K562 (cell line): ENCODE results near the gene SLC36A1. TPM values are rescaled to one million over a fixed set of nuclear protein-coding genes. Genes with fewer than 3 reads are reported as not detected.

Experiments
- PHB2 ChIP-seq: fragments of 450-650 bp; IDR thresholded peaks from 2 replicates; pipeline ENCODE4 v1.6.1; 2017; ENCODE audit warnings: low read depth
- SRSF3 ChIP-seq: fragments of 200-400 bp; formaldehyde crosslinking; IDR thresholded peaks from 2 replicates; pipeline ENCODE4 v1.6.1; 2016; ENCODE audit warnings: mild to moderate bottlenecking, low read length, moderate library complexity; ENCODE audit not compliant: insufficient read depth
- U2AF1 ChIP-seq: fragments of 200-400 bp; formaldehyde crosslinking; optimal IDR thresholded peaks from 2 replicates; pipeline ENCODE3; 2017; ENCODE audit warnings: mild to moderate bottlenecking, low read depth, low read length, moderate library complexity
- ZNF444 ChIP-seq: fragments of 250-450 bp; sonication (Bioruptor Pico); IDR thresholded peaks from 2 replicates; pipeline ENCODE4 v1.4.0; 2020; ENCODE audit warnings: mild to moderate bottlenecking, moderate library complexity
- ZNF830 ChIP-seq: fragments of 250-450 bp; sonication (Bioruptor Pico); IDR thresholded peaks from 2 replicates; pipeline ENCODE4 v1.5.0; 2021; ENCODE audit warnings: mild to moderate bottlenecking
- microRNA-seq: library from miRNA; unstranded; fragments of <30 nt; microRNA quantifications from one replicate; pipeline ENCODE4, GENCODE V29; 2018; ENCODE audit warnings: borderline microRNAs expressed
- polyA plus RNA-seq, 8 experiments: library from polyadenylated mRNA; depleted of rRNA in 4 of 8; stranded (reverse) in 5 of 8; unstranded in 3 of 8; fragments of >200 nt; fragmentation: Nextera tagmentation in 2 of 8; fragmentation: Illumina TruSeq in 1 of 8; extraction: Ambion mirVana in 2 of 8; extraction: Trizol in 1 of 8; gene quantifications; 2 replicates each; pipeline versions ENCODE4 v1.2.1 to v1.2.3, GENCODE V29; 2011 to 2014; ENCODE audit warnings: inconsistent platforms in 1 of 8, missing spikeins in 1 of 8
- small RNA-seq: library from RNA; depleted of rRNA; stranded (forward); fragments of <200 nt; gene quantifications from one replicate; pipeline ENCODE3, GENCODE V24; 2014
- total RNA-seq, 7 experiments: library from RNA; depleted of rRNA in 6 of 7; stranded (reverse); fragments of >200 nt in 6 of 7; fragmentation: Illumina TruSeq in 2 of 7; extraction: Trizol in 2 of 7; gene quantifications; 2 replicates each; pipeline versions ENCODE4 v1.2.1 to v1.2.3, GENCODE V29; 2011 to 2021; ENCODE audit warnings: low replicate concordance in 1 of 7
- TF ChIP-seq, protein P1 (sequence below): fragments of 450-650 bp; formaldehyde crosslinking; IDR thresholded peaks from 2 replicates; pipeline ENCODE4 v1.4.0; 2022; ENCODE audit warnings: mild to moderate bottlenecking, moderate library complexity

The SLC36A1 gene
- total and polyA plus RNA-seq, 9 of the 15 experiments (the other 6 are each of a cell fraction or from before 2014, with no cell fraction given), result 1.6 to 8.4 (median 4.6) TPM

- TF ChIP-seq SRSF3 (no peak), PHB2 (no peak), U2AF1 (no peak), ZNF830 (no peak), ZNF444 (CRISPR knock-in tag) (no peak)
- TF ChIP-seq, protein P1, sequence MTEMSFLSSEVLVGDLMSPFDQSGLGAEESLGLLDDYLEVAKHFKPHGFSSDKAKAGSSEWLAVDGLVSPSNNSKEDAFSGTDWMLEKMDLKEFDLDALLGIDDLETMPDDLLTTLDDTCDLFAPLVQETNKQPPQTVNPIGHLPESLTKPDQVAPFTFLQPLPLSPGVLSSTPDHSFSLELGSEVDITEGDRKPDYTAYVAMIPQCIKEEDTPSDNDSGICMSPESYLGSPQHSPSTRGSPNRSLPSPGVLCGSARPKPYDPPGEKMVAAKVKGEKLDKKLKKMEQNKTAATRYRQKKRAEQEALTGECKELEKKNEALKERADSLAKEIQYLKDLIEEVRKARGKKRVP (CRISPR knock-in tag), result no peak
Measured at GRCh38 chr5:151541571-151541970, 94.2 kb downstream of the SLC36A1 start (continued).

Small RNA genes lying within 50 kb of the gene (microRNA-seq; reads per million reads assigned to microRNA genes)
- not detected for gene MIR6499

Small RNA genes lying within 50 kb of the gene (small RNA-seq; reads per million reads assigned to genes)
- gene MIR6499 (not detected), gene RNA5SP197 (not detected)

Other genes with a start within 250 kb of the SLC36A1 start
- 8.0 and 10.7 TPM in 2 replicates for gene CCDC69, start 223.5 kb upstream of the SLC36A1 start, total RNA-seq (2014; rRNA removed)
- gene CCDC69, start 223.5 kb upstream of the SLC36A1 start, total RNA-seq (2014; rRNA removed; fragmentation: Illumina TruSeq; extraction: Trizol), result 7.2 and 7.3 TPM in 2 replicates
- 10.4 and 10.6 TPM in 2 replicates for gene CCDC69, start 223.5 kb upstream of the SLC36A1 start, total RNA-seq (2015; rRNA removed; fragmentation: Illumina TruSeq; extraction: Trizol)
- 7.5 and 7.6 TPM in 2 replicates for gene CCDC69, start 223.5 kb upstream of the SLC36A1 start, total RNA-seq (2021)
- gene CCDC69, start 223.5 kb upstream of the SLC36A1 start, polyA plus RNA-seq (2011; rRNA removed), result 11.5 and 12.2 TPM in 2 replicates
- 9.6 and 11.1 TPM in 2 replicates for gene CCDC69, start 223.5 kb upstream of the SLC36A1 start, polyA plus RNA-seq (2014; fragmentation: Illumina TruSeq; extraction: Trizol)
- gene CCDC69, start 223.5 kb upstream of the SLC36A1 start, polyA plus RNA-seq (2014; fragmentation: Nextera tagmentation; extraction: Ambion mirVana), result 1 to 10 TPM in 1 of 2 experiments, under 1 TPM in 1; 0.65 to 1.5 TPM
- gene CCDC69, start 223.5 kb upstream of the SLC36A1 start, polyA plus RNA-seq (2014; rRNA removed), result 6.6 and 7.2 TPM in 2 replicates
- 9.9 and 12.4 TPM in 2 replicates for gene GM2A, start 194.4 kb upstream of the SLC36A1 start, total RNA-seq (2014; rRNA removed)
- gene GM2A, start 194.4 kb upstream of the SLC36A1 start, total RNA-seq (2014; rRNA removed; fragmentation: Illumina TruSeq; extraction: Trizol), result 11.9 and 12.3 TPM in 2 replicates
- gene GM2A, start 194.4 kb upstream of the SLC36A1 start, total RNA-seq (2015; rRNA removed; fragmentation: Illumina TruSeq; extraction: Trizol), result 34.0 and 36.0 TPM in 2 replicates
- 13.2 and 14.4 TPM in 2 replicates for gene GM2A, start 194.4 kb upstream of the SLC36A1 start, total RNA-seq (2021)
- gene GM2A, start 194.4 kb upstream of the SLC36A1 start, polyA plus RNA-seq (2011; rRNA removed), result 5.8 and 9.1 TPM in 2 replicates
- gene GM2A, start 194.4 kb upstream of the SLC36A1 start, polyA plus RNA-seq (2014; fragmentation: Illumina TruSeq; extraction: Trizol), result 10.6 and 11.1 TPM in 2 replicates
- 1 to 10 TPM; 7.1 to 10.0 TPM for gene GM2A, start 194.4 kb upstream of the SLC36A1 start, polyA plus RNA-seq (2014; fragmentation: Nextera tagmentation; extraction: Ambion mirVana)
- 7.3 TPM in 2 replicates for gene GM2A, start 194.4 kb upstream of the SLC36A1 start, polyA plus RNA-seq (2014; rRNA removed)
- gene SLC36A3, start 143.8 kb upstream of the SLC36A1 start, total RNA-seq (2014; rRNA removed), result not detected in 2 replicates
- not detected in 2 replicates for gene SLC36A3, start 143.8 kb upstream of the SLC36A1 start, total RNA-seq (2014; rRNA removed; fragmentation: Illumina TruSeq; extraction: Trizol)
- not detected in 2 replicates for gene SLC36A3, start 143.8 kb upstream of the SLC36A1 start, total RNA-seq (2015; rRNA removed; fragmentation: Illumina TruSeq; extraction: Trizol)
- not detected in 2 replicates for gene SLC36A3, start 143.8 kb upstream of the SLC36A1 start, total RNA-seq (2021)
- gene SLC36A3, start 143.8 kb upstream of the SLC36A1 start, polyA plus RNA-seq (2011; rRNA removed), result not detected in 2 replicates
- not detected in 2 replicates for gene SLC36A3, start 143.8 kb upstream of the SLC36A1 start, polyA plus RNA-seq (2014; fragmentation: Illumina TruSeq; extraction: Trizol)
- not detected for gene SLC36A3, start 143.8 kb upstream of the SLC36A1 start, polyA plus RNA-seq (2014; fragmentation: Nextera tagmentation; extraction: Ambion mirVana)
- gene SLC36A3, start 143.8 kb upstream of the SLC36A1 start, polyA plus RNA-seq (2014; rRNA removed), result not detected in 2 replicates
- gene SLC36A2, start 100.0 kb upstream of the SLC36A1 start, total RNA-seq (2014; rRNA removed), result not detected in 2 replicates
- gene SLC36A2, start 100.0 kb upstream of the SLC36A1 start, total RNA-seq (2014; rRNA removed; fragmentation: Illumina TruSeq; extraction: Trizol), result not detected in 2 replicates
- not detected in 2 replicates for gene SLC36A2, start 100.0 kb upstream of the SLC36A1 start, total RNA-seq (2015; rRNA removed; fragmentation: Illumina TruSeq; extraction: Trizol)
- gene SLC36A2, start 100.0 kb upstream of the SLC36A1 start, total RNA-seq (2021), result not detected in 2 replicates
- gene SLC36A2, start 100.0 kb upstream of the SLC36A1 start, polyA plus RNA-seq (2011; rRNA removed), result not detected in 2 replicates
- not detected in 2 replicates for gene SLC36A2, start 100.0 kb upstream of the SLC36A1 start, polyA plus RNA-seq (2014; fragmentation: Illumina TruSeq; extraction: Trizol)
- not detected for gene SLC36A2, start 100.0 kb upstream of the SLC36A1 start, polyA plus RNA-seq (2014; fragmentation: Nextera tagmentation; extraction: Ambion mirVana)
- gene SLC36A2, start 100.0 kb upstream of the SLC36A1 start, polyA plus RNA-seq (2014; rRNA removed), result not detected in 2 replicates
- not detected in 2 replicates for gene FAT2, start 143.7 kb downstream of the SLC36A1 start, total RNA-seq (2014; rRNA removed)
- not detected in 2 replicates for gene FAT2, start 143.7 kb downstream of the SLC36A1 start, total RNA-seq (2014; rRNA removed; fragmentation: Illumina TruSeq; extraction: Trizol)
- gene FAT2, start 143.7 kb downstream of the SLC36A1 start, total RNA-seq (2015; rRNA removed; fragmentation: Illumina TruSeq; extraction: Trizol), result not detected in 2 replicates
- not detected in 2 replicates for gene FAT2, start 143.7 kb downstream of the SLC36A1 start, total RNA-seq (2021)
- gene FAT2, start 143.7 kb downstream of the SLC36A1 start, polyA plus RNA-seq (2011; rRNA removed), result not detected in 2 replicates
- not detected in 2 replicates for gene FAT2, start 143.7 kb downstream of the SLC36A1 start, polyA plus RNA-seq (2014; fragmentation: Illumina TruSeq; extraction: Trizol)
- gene FAT2, start 143.7 kb downstream of the SLC36A1 start, polyA plus RNA-seq (2014; fragmentation: Nextera tagmentation; extraction: Ambion mirVana), result not detected
- gene FAT2, start 143.7 kb downstream of the SLC36A1 start, polyA plus RNA-seq (2014; rRNA removed), result not detected in 2 replicates
- 9.4 and 10.5 TPM in 2 replicates for gene SPARC, start 239.3 kb downstream of the SLC36A1 start, total RNA-seq (2014; rRNA removed)
- gene SPARC, start 239.3 kb downstream of the SLC36A1 start, total RNA-seq (2014; rRNA removed; fragmentation: Illumina TruSeq; extraction: Trizol), result 10.8 and 11.1 TPM in 2 replicates
- 9.9 and 10.5 TPM in 2 replicates for gene SPARC, start 239.3 kb downstream of the SLC36A1 start, total RNA-seq (2015; rRNA removed; fragmentation: Illumina TruSeq; extraction: Trizol)
- 20.4 and 24.3 TPM in 2 replicates for gene SPARC, start 239.3 kb downstream of the SLC36A1 start, total RNA-seq (2021)
- gene SPARC, start 239.3 kb downstream of the SLC36A1 start, polyA plus RNA-seq (2011; rRNA removed), result 3.0 and 6.1 TPM in 2 replicates
- gene SPARC, start 239.3 kb downstream of the SLC36A1 start, polyA plus RNA-seq (2014; fragmentation: Illumina TruSeq; extraction: Trizol), result 18.5 and 20.2 TPM in 2 replicates
- 10 to 100 TPM; 12.2 to 35.6 TPM for gene SPARC, start 239.3 kb downstream of the SLC36A1 start, polyA plus RNA-seq (2014; fragmentation: Nextera tagmentation; extraction: Ambion mirVana)
- gene SPARC, start 239.3 kb downstream of the SLC36A1 start, polyA plus RNA-seq (2014; rRNA removed), result 10.0 and 14.1 TPM in 2 replicates